Measurements from ENCODE around the gene COLGALT1.
A peak's percentile ranks its signal among the peaks of the same experiment; 100 is the strongest.
"Not testable (repeated sequence)": the region's sequence is repeated elsewhere in the genome, so short reads cannot be mapped to it uniquely, and the experiment has no call there.

The COLGALT1 gene

GRCh38 chr19:17562561-17562960 is 7.1 kb downstream of the COLGALT1 start:
- no peak for DNase-seq

DNA sequence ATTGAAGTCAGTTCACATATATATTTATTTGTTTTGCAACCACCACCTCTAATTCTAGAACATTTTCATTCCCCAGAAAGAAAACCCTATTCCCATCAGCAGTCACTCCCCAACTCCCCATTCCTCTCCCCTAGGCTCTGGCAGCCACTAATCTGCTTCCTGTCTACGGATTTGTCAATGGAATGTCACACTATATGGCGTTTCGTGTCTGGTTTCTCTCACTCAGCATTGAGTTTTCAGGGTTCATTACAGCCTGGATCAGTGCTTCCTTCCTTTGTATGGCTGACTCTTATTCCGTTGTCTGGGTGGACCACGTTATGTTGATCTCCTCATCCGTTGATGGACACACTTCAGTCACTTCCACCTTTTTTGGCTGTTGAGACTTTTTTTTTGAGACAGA is 9.3 kb downstream of the COLGALT1 start:
- no peak for DNase-seq

- DNase-seq = peak in 1 of 2 donors; percentile 16
Measured at GRCh38 chr19:17565611-17566010, 10.2 kb downstream of the COLGALT1 start.

DNA sequence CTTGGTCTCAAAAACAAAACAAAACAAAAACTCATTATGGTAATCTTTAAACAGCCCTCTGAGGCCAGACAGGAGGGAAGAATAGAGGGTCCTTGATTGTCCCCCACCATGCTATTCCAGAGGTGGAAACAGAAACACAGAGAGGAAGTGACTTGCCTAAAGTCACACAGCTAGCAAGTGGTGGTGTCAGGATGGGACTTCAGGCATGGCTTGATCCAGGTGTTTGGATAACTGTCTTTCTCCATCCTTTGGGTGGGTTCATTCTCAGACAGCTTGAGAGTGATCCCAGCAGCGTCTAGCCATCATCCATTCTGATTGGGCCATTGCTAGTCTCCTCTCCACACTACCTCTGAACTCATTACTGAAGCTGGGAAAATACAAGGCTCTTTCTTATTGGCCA is 12.5 kb downstream of the COLGALT1 start:
- no peak for DNase-seq

DNA sequence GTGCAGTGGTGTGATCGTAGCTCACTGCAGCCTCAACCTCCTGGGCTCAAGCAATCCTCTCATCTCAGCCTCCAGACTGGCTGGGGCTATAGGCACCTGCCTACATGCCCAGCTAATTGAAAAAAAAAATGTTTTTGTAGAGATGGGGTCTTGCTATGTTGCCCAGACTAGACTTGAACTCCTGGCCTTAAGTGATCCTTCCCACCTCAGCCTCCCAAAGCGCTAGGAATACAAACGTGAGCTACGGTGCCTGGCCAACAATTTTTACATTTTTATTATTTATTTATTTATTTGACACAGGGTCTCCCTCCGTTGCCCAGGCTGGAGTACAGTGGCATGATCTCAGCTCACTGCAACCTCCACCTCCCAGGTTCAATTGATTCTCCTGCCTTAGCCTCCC is 14.8 kb downstream of the COLGALT1 start:
- not testable (repeated sequence) for DNase-seq

GRCh38 chr19:17570791-17571190 is 15.3 kb downstream of the COLGALT1 start:
- no peak for DNase-seq

DNA sequence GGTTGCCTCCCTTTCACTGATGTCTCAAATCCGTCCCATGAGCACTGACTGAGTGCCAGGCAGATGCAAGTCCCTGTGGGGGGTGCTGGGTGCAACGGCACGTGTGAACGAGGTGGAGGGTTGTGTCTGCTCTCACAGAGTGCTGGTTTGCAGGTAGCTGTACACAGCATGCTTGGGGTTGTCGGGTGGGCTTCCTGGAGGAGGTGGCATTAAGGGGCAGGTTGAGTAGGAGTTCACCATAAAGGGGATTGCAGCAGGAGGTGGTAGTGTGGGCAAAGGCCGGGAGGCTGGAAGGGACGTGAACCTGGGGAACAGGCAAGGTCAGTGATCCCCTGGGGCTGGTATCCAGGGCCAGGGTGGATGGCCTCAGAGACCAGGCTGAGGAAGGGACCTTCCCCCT is 17.2 kb downstream of the COLGALT1 start:
- DNase-seq = no peak

GRCh38 chr19:17575871-17576757 is 20.7 kb downstream of the COLGALT1 start:
- DNase-seq = peak in 1 of 2 donors; percentile 9

DNA sequence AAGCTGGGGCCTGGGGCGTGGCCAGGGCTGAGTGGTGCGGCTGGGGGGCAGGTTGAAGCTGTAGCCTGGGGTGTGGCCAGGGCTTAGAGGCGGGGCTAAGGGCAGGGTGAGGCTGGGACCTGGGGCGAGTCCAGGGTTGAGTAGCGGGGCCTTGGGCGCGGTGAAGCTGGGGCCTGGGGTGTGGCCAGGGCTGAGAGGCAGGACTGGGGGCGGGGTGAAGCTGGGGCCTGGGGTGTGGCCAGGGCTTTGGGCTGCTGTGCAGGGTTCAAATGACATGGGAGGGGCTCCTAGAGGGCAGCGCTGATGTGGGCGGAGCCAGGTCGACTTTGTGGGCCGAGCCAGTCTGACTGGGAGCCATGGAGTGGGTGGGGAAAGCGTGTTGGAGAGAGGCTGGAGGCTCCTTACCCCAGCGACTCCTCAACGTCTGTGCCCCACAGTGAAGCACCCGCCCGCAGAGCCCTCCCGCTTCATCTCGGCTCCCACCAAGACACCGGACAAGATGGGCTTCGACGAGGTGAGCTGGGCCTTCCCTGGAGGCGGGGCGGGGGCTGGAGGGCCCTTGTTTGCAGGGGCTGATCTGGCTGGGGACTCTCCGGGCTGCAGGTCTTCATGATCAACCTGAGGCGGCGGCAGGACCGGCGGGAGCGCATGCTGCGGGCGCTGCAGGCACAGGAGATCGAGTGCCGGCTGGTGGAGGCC is 21.5 kb downstream of the COLGALT1 start:
- no peak for DNase-seq

DNA sequence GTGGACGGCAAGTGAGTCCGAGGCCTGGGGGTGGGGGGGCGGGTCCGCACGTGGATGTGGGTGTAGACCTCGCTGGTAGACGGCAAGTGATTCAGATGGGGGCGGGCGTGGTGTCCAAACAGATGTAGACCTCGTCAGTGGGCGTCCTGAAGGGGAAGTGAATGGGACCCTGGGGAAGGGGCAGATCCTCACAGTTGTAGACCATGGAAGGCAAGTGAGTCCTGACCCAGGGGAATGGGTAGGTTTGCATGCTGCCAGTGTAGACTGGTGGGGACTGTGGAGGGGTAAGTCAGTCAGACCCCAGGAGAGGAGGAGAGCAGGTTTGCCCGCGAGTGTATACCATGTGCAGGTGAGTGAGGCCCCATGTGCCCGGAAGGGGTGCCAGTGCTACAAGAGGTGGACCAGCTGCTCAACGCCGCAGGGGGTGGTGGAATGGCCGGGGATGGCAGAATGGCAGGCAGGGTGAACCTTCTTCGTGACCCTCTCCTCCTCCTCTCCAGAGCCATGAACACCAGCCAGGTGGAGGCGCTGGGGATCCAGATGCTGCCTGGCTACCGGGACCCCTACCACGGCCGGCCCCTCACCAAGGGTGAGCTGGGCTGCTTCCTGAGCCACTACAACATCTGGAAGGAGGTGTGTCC is 22.1 kb downstream of the COLGALT1 start:
- DNase-seq = peak in 1 of 2 donors; percentile 20

DNA sequence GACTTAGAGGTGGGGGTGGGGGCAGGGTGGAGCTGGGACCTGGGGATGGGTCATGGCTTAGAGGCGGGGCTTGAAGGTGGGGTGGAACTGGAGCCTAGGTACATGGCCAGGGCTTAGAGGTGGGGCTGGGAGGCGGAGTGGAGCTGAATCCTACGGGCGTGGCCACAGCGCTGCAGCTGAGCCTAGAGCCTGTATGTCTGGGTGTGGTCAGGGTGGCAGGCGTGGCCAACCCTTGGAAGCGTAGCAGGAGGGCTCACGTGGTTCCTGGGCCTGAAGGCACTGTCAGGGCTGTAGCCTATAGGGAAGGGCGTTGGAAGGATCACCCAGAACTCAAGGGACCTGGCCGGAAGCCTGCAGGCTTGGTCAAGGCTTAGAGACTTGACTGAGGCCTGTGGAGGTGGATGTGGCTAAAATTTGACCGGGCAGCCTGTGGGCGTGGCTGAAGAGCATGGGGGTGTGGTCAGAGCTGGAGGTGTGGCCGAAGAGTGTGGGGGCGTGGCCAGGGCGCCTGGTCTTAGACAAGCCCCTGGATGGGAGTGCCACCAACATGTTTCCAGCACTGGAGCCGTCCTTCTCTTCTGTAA is 24.3 kb downstream of the COLGALT1 start:
- DNase-seq = peak; percentile 77 to 78

GRCh38 chr19:17580470-17581144 is 25.2 kb downstream of the COLGALT1 start:
- no peak for DNase-seq

DNA sequence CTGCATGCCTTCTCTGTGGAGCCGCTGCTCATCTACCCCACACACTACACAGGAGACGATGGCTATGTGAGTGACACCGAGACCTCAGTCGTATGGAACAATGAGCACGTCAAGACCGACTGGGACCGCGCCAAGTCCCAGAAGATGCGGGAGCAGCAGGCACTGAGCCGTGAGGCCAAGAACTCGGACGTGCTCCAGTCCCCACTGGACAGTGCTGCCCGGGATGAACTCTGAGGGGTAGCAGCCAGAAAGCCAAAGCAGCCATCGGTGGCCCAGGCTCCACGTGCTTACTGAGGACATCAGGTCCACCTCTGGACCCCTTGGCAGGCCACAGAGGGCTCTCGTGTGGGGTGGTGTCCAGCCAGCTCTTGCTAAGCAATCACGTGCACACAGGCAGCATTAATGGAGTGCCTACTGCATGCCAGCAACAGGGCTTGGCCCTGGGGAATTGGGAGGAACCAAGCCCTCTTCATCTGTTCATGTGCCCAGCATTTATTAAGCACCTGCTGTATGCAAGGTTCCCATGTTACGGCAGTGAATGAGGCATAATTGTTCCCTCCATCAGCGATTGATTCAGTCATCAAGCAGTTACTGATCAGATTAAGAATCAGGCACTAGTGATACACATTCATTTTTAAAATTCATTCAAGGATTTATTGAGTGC is 25.9 kb downstream of the COLGALT1 start:
- no peak for DNase-seq

DNA sequence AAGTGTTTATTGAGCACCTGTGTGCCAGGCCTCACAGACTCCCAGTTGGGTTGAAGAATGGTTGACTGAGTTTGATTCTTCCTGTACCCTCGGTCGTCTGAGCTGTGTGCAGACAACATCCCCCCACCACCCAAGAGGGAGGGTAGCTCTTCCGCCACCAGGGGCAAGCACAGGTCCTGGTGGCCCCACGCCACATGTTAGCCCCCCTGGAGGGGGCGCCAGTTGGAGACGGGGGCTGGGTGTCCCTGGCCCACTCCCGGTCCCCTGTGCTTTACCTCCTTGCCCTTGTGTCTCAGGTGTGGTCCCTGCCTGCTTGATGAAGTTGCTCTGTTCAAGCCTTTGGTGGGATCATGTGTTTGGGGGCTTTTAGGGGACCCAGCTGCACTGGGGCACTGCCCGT is 27.2 kb downstream of the COLGALT1 start:
- DNase-seq = no peak

- DNase-seq = no peak
Measured at GRCh38 chr19:17584132-17584531, 28.7 kb downstream of the COLGALT1 start.

DNA sequence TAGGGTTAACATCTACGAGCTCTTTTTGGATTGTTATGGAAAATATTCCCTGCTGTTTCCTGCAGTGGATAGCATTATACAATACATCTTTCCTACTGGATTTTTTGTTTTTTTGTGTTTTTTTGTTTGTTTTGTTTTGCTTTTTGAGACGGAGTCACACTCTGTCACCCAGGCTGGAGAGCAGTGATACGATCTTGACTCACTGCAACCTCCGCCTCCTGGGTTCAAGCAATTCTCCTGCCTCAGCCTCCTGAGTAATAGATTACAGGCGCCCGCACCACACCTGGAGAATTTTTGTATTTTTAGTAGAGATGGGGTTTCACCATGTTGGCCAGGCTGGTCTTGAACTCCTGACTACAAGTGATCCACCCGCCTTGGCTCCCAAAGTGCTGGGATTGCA is 29.9 kb downstream of the COLGALT1 start:
- DNase-seq = not testable (repeated sequence)

- no peak for DNase-seq
Measured at GRCh38 chr19:17590866-17591265, 35.4 kb downstream of the COLGALT1 start.

- not testable (repeated sequence) for DNase-seq
Measured at GRCh38 chr19:17594296-17594695, 38.8 kb downstream of the COLGALT1 start.

- not testable (repeated sequence) for DNase-seq
Measured at GRCh38 chr19:17598063-17598462, 42.6 kb downstream of the COLGALT1 start.

DNA sequence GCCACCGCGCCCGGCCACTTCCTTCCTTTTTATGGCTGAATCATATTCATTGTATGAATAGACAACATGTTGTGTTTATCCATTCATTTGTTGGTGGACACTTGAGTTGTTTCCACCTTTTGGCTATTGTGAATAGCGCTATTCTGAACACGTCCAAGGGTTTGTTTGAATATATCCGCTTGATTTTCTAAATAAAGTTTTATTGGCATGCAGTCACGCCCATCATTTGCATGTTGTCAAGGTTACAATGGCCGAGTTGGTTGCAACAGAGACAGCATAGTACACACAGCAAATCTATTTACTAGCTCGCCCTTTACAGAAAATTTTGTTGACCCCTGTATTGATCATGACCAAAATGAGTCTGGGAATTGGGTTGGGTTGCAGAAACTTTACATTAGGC is 43.5 kb downstream of the COLGALT1 start:
- no peak for DNase-seq

- no peak for DNase-seq
Measured at GRCh38 chr19:17599780-17600179, 44.3 kb downstream of the COLGALT1 start.

DNA sequence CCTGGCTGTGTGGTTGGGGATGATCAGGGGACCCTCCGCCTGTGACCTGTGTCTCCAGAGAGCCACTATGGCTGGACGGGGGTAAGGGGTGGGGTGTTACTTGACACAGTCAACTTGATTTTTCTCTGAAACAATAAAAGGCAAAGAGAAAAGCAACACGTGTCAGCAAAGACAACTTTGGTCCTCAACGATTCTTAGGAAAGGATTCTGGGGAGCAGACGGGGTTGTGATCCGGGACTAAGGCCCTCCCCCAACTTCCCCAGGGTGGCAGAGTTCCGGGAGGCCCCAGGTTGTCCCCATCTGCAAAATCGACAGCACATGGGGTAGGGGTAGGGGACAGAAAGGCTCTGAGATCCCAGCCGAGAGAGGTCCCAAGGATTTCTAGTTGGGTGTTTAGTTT is 46.2 kb downstream of the COLGALT1 start:
- no peak for DNase-seq

Measured in inflammatory macrophage treated with lipopolysaccharide for 1 hour (primary cell).